IMR-90 (cell line): ENCODE measurements around the gene HOMER3. TPM values are rescaled to one million over a fixed set of nuclear protein-coding genes. Genes with fewer than 3 reads are reported as not detected.

Source experiments
- ATAC-seq: fragments of 200-7000 bp; cut with Tn5 transposase; 2 replicates; pipeline ENCODE4 v1.9.1; 2020; ENCODE audit warnings: low read depth, mild to moderate bottlenecking, moderate library complexity
- BruUV-seq: library from RNA; stranded (reverse); fragments of 400-500 nt; replicated peaks from 2 replicates; lab custom pipeline; 2021; lab: Mats Ljungman, UMichigan
- CTCF ChIA-PET: fragments of 300-600 bp; formaldehyde crosslinking; extraction: SDS; loops from one replicate; lab custom pipeline; 2021; ENCODE audit warnings: antibody characterized with exemption; lab: Yijun Ruan, JAX
- POLR2A ChIA-PET: fragments of 300-600 bp; sonication (Branson Sonifier 250); formaldehyde crosslinking; loops from one replicate; lab custom pipeline; 2022; ENCODE audit warnings: antibody characterized with exemption; ENCODE audit not compliant: unreplicated experiment; lab: Charles Lee
- DNase-seq: peaks from one replicate; pipeline ENCODE4 v3.0.0; 2013
- H2AFZ ChIP-seq: replicated peaks from 2 replicates; pipeline ENCODE3; 2013; ENCODE audit warnings: low read length, mild to moderate bottlenecking; ENCODE audit not compliant: poor library complexity
- H2AK5ac ChIP-seq: 2 replicates; pipeline ENCODE4 v1.6.1; 2013; ENCODE audit warnings: low read depth, low read length, inconsistent platforms
- H2AK9ac ChIP-seq: replicated peaks from 2 replicates; pipeline ENCODE3; 2013; ENCODE audit warnings: mild to moderate bottlenecking, low read depth, low read length, moderate library complexity; ENCODE audit not compliant: poor library complexity
- H2BK120ac ChIP-seq: 2 replicates; pipeline ENCODE4 v1.6.1; 2013; ENCODE audit warnings: low read depth, low read length, inconsistent platforms
- H2BK15ac ChIP-seq: 3 replicates; pipeline ENCODE4 v1.6.1; 2013; ENCODE audit warnings: low read depth, low read length, inconsistent platforms
- H2BK20ac ChIP-seq: 2 replicates; pipeline ENCODE4 v1.6.1; 2013; ENCODE audit warnings: low read depth, mild to moderate bottlenecking, inconsistent platforms, low read length, moderate library complexity
- H2BK5ac ChIP-seq: 2 replicates; pipeline ENCODE4 v1.6.1; 2013; ENCODE audit warnings: mild to moderate bottlenecking, low read depth, low read length, inconsistent platforms; ENCODE audit not compliant: poor library complexity, severe bottlenecking
- H3K14ac ChIP-seq: replicated peaks from 2 replicates; pipeline ENCODE4 v1.6.1; 2013; ENCODE audit warnings: low read depth, low read length, inconsistent platforms
- H3K18ac ChIP-seq: 2 replicates; pipeline ENCODE4 v1.6.1; 2013; ENCODE audit warnings: low read depth, low read length, control low read depth
- H3K23ac ChIP-seq: 2 replicates; pipeline ENCODE4 v1.6.1; 2013; ENCODE audit warnings: low read depth, low read length, inconsistent platforms
- H3K27ac ChIP-seq: 2 replicates; pipeline ENCODE4 v1.5.1; 2013; ENCODE audit warnings: mild to moderate bottlenecking, control low read depth, low read length; ENCODE audit not compliant: insufficient read depth
- H3K27me3 ChIP-seq: 2 replicates; pipeline ENCODE4 v1.6.1; 2013; ENCODE audit warnings: low read length; ENCODE audit not compliant: control insufficient read depth, insufficient read depth
- H3K36me3 ChIP-seq: 2 replicates; pipeline ENCODE4 v1.6.1; 2013; ENCODE audit warnings: low read length, mixed read lengths; ENCODE audit not compliant: control insufficient read depth, insufficient read depth
- H3K4ac ChIP-seq: 2 replicates; pipeline ENCODE4 v1.6.1; 2013; ENCODE audit warnings: low read depth, low read length, inconsistent platforms
- H3K4me1 ChIP-seq: 2 replicates; pipeline ENCODE4 v1.6.1; 2013; ENCODE audit warnings: low read length, mixed read lengths; ENCODE audit not compliant: control insufficient read depth, insufficient read depth
- H3K4me2 ChIP-seq: 2 replicates; pipeline ENCODE4 v1.6.1; 2013; ENCODE audit warnings: low read depth, mild to moderate bottlenecking, control low read depth, low read length, moderate library complexity
- H3K4me3 ChIP-seq: 2 replicates; pipeline ENCODE4 v1.5.1; 2013; ENCODE audit warnings: low read depth, mild to moderate bottlenecking, control low read depth, low read length, moderate library complexity; ENCODE audit not compliant: insufficient read depth
- H3K56ac ChIP-seq: 2 replicates; pipeline ENCODE4 v1.6.1; 2013; ENCODE audit warnings: low read length, inconsistent platforms; ENCODE audit not compliant: insufficient read depth; ENCODE audit errors: extremely low read depth
- H3K79me1 ChIP-seq, 2 experiments: 2 replicates each; pipeline ENCODE4 v1.6.1; 2013; ENCODE audit warnings: low read length in 2 of 2, inconsistent platforms in 1 of 2, low read depth in 1 of 2
- H3K9ac ChIP-seq: 2 replicates; pipeline ENCODE4 v1.6.1; 2013; ENCODE audit warnings: low read depth, low read length, control low read depth
- H3K9me1 ChIP-seq: 2 replicates; pipeline ENCODE4 v1.6.1; 2013; ENCODE audit warnings: low read length, inconsistent platforms; ENCODE audit not compliant: insufficient read depth
- H3K9me3 ChIP-seq: 2 replicates; pipeline ENCODE4 v1.6.1; 2013; ENCODE audit warnings: low read length; ENCODE audit not compliant: control insufficient read depth, insufficient read depth
- H4K20me1 ChIP-seq: 2 replicates; pipeline ENCODE4 v1.6.1; 2013; ENCODE audit warnings: low read length, inconsistent platforms; ENCODE audit not compliant: insufficient read depth
- H4K5ac ChIP-seq: 2 replicates; pipeline ENCODE4 v1.6.1; 2013; ENCODE audit warnings: mild to moderate bottlenecking, low read depth, low read length, control low read depth
- H4K8ac ChIP-seq, 2 experiments: 2 replicates each; pipeline ENCODE4 v1.6.1; 2013; ENCODE audit warnings: low read depth in 2 of 2, low read length in 2 of 2, control low read depth in 1 of 2, inconsistent platforms in 1 of 2
- H4K91ac ChIP-seq: 2 replicates; pipeline ENCODE4 v1.6.1; 2013; ENCODE audit warnings: low read depth, low read length, inconsistent platforms; ENCODE audit not compliant: insufficient read depth
- BHLHE40 ChIP-seq: fragments of 150-350 bp; IDR thresholded peaks from 2 replicates; pipeline ENCODE4 v1.6.1; 2016; ENCODE audit warnings: mild to moderate bottlenecking, low read depth, low read length
- CEBPB ChIP-seq: IDR thresholded peaks from 2 replicates; pipeline ENCODE4 v1.6.1; 2012; ENCODE audit warnings: low read depth, low read length, improper control_type of control experiment
- CHD1 ChIP-seq: IDR thresholded peaks from 2 replicates; pipeline ENCODE4 v1.6.1; 2012; ENCODE audit warnings: low read depth, low read length, improper control_type of control experiment
- CTCF ChIP-seq: conservative IDR thresholded peaks from 2 replicates; pipeline ENCODE4 v1.5.1; 2012; ENCODE audit warnings: mild to moderate bottlenecking, low read depth, low read length, improper control_type of control experiment
- ELK1 ChIP-seq: fragments of 150-350 bp; IDR thresholded peaks from 2 replicates; pipeline ENCODE4 v1.6.1; 2016; ENCODE audit warnings: low read depth, mild to moderate bottlenecking, low read length, moderate library complexity, borderline replicate concordance
- FOS ChIP-seq: fragments of 150-350 bp; IDR thresholded peaks from 2 replicates; pipeline ENCODE4 v1.6.1; 2016; ENCODE audit warnings: low read depth, low read length
- MAFK ChIP-seq: IDR thresholded peaks from 2 replicates; pipeline ENCODE4 v1.6.1; 2012; ENCODE audit warnings: low read depth, low read length, improper control_type of control experiment
- MAZ ChIP-seq: IDR thresholded peaks from 2 replicates; pipeline ENCODE4 v1.6.1; 2012; ENCODE audit warnings: low read depth, mild to moderate bottlenecking, low read length, improper control_type of control experiment, moderate library complexity, borderline replicate concordance
- MXI1 ChIP-seq: IDR thresholded peaks from 2 replicates; pipeline ENCODE4 v1.6.1; 2012; ENCODE audit warnings: low read depth, mild to moderate bottlenecking, low read length, moderate library complexity, borderline replicate concordance
- POLR2A ChIP-seq: IDR thresholded peaks from 2 replicates; pipeline ENCODE4 v1.6.1; 2012; ENCODE audit warnings: mild to moderate bottlenecking, low read depth, low read length
- RAD21 ChIP-seq: IDR thresholded peaks from 2 replicates; pipeline ENCODE4 v1.6.1; 2012; ENCODE audit warnings: low read length, improper control_type of control experiment
- RCOR1 ChIP-seq: IDR thresholded peaks from 2 replicates; pipeline ENCODE4 v1.6.1; 2012; ENCODE audit warnings: mild to moderate bottlenecking, low read length, improper control_type of control experiment; ENCODE audit not compliant: insufficient replicate concordance
- SMC3 ChIP-seq: fragments of 150-350 bp; IDR thresholded peaks from 2 replicates; pipeline ENCODE4 v1.6.1; 2016; ENCODE audit warnings: low read depth, mild to moderate bottlenecking, antibody characterized with exemption, low read length, moderate library complexity
- WGBS, 2 experiments: methylation state at CpG; one replicate each; pipeline versions ENCODE4 v1.1.5 to v1.1.7; 2013; ENCODE audit warnings: missing lambda C conversion rate in 2 of 2; ENCODE audit not compliant: insufficient read length in 1 of 2; ENCODE audit errors: extremely low coverage in 2 of 2; 5-methylcytosine and 5-hydroxymethylcytosine counted together
- dilution Hi-C: fragments of 300-500 bp; cut with HindIII; formaldehyde crosslinking; loops from one replicate; pipeline ENCODE4 v1.14.3; 2018; ENCODE audit warnings: low sequenced_read_pairs; ENCODE audit not compliant: unreplicated experiment
- in situ Hi-C: fragments of 300-500 bp; cut with MboI; formaldehyde crosslinking; loops from 3 replicates; pipeline ENCODE4 v1.14.3; 2019; ENCODE audit warnings: low sequenced_read_pairs, inconsistent platforms, mixed read lengths
- intact Hi-C: fragments of 100-400 bp; cut with micrococcal nuclease; formaldehyde crosslinking; loops from 2 replicates; pipeline ENCODE4 v1.10.0; 2022
- polyA plus RNA-seq, 3 experiments: library from polyadenylated mRNA; depleted of rRNA; stranded (reverse); fragments of >200 nt; gene quantifications; 2 replicates each; pipeline ENCODE4 v1.2.3, GENCODE V29; 2012; ENCODE audit warnings: low replicate concordance in 1 of 3
- total RNA-seq: library from RNA; depleted of rRNA; stranded (reverse); fragments of >200 nt; gene quantifications from 2 replicates; pipeline ENCODE4 v1.2.3, GENCODE V29; 2012

Gene HOMER3
- total and polyA plus RNA-seq, 2 of the 4 experiments (the other 2 are of a cell fraction) = 53.4 to 77.0 TPM

- no peaks in the 10 kb centered on the region for H3K4me1 ChIP-seq
- no peak for TF ChIP-seq CEBPB
- TF ChIP-seq ELK1 = no peak
- no peak for TF ChIP-seq MXI1
- TF ChIP-seq MAZ = no peak
- TF ChIP-seq MAFK = no peak
- TF ChIP-seq BHLHE40 = no peak
- TF ChIP-seq FOS = no peak
- no peak for TF ChIP-seq CTCF
- no peak for TF ChIP-seq RCOR1
- no peak for TF ChIP-seq RAD21
- no peak for TF ChIP-seq CHD1
- no peak for TF ChIP-seq POLR2A
- TF ChIP-seq SMC3 = no peak
- H4K5ac ChIP-seq = no peak overlapping the region
- H2AFZ ChIP-seq = no peak overlapping the region
- in situ Hi-C loops = no loop called here
- ChIA-PET CTCF (no interaction called here), POLR2A (no interaction called here)
- H2BK120ac ChIP-seq = no peak overlapping the region
- H2BK5ac ChIP-seq = no peak overlapping the region
- BruUV-seq = no TSS peak
- no peak overlapping the region for H3K4ac ChIP-seq
- no peak overlapping the region for H2BK15ac ChIP-seq
- no peaks in the 10 kb centered on the region for H3K27me3 ChIP-seq
- no peak overlapping the region for H4K91ac ChIP-seq
- no peak overlapping the region for H3K14ac ChIP-seq
- no peaks in the 10 kb centered on the region; the same call in 1 of the 2 replicates for H3K9me1 ChIP-seq
- intact Hi-C loops = no loop called here
- H2AK5ac ChIP-seq = no peak overlapping the region
- no peak overlapping the region for H2AK9ac ChIP-seq
- dilution Hi-C loops = no loop called here
- H3K23ac ChIP-seq = no peak overlapping the region
- no peak overlapping the region for H2BK20ac ChIP-seq
- H3K9ac ChIP-seq = no peak overlapping the region
- DNase-seq (no peak), ATAC-seq (no peak)
- no peak overlapping the region for H3K18ac ChIP-seq
- WGBS, 2 experiments = 100% methylated on average over 2 of the region's 5 CpGs; no CpG with 5 or more reads in 1 of the 2 experiments
- H4K8ac ChIP-seq = no peak overlapping the region
- H3K56ac ChIP-seq = no peak overlapping the region
- H3K4me2 ChIP-seq = no peak overlapping the region
- peaks cover 46% of the 10 kb centered on the region for H3K36me3 ChIP-seq
- H3K27ac ChIP-seq = no peak overlapping the region
- peaks cover 45% of the 10 kb centered on the region for H4K20me1 ChIP-seq
- peaks cover 26 to 63% of the 10 kb centered on the region in 2 experiments for H3K79me1 ChIP-seq
- H3K9me3 ChIP-seq = no peaks in the 10 kb centered on the region
- H3K4me3 ChIP-seq = no peak overlapping the region
Measured at GRCh38 chr19:18913466-18913865, 27.6 kb downstream of the HOMER3 start.
